Hepatocyte (in vitro differentiated cells): Measurements from ENCODE around the gene ABLIM1. TPM values are rescaled to one million over a fixed set of nuclear protein-coding genes. Genes with fewer than 3 reads are reported as not detected.

Experiments
- DNase-seq: peaks from one replicate; pipeline ENCODE4 v3.0.0-alpha.2; 2016; ENCODE audit warnings: low spot score
- H2AFZ ChIP-seq: fragments of 200-600 bp; sonication (generic); 2 replicates; pipeline ENCODE4 v1.6.0; 2016; ENCODE audit warnings: antibody characterized with exemption, mild to moderate bottlenecking
- H3K27ac ChIP-seq: fragments of 200-600 bp; sonication (generic); 2 replicates; pipeline ENCODE4 v1.5.1; 2016; ENCODE audit warnings: mild to moderate bottlenecking
- H3K27me3 ChIP-seq: fragments of 200-600 bp; sonication (generic); 2 replicates; pipeline ENCODE4 v1.6.1; 2016
- H3K36me3 ChIP-seq: fragments of 200-600 bp; sonication (generic); replicated peaks from 2 replicates; pipeline ENCODE4 v1.5.1; 2016; ENCODE audit warnings: low read depth; ENCODE audit not compliant: insufficient read depth
- H3K4me1 ChIP-seq: fragments of 200-600 bp; sonication (generic); 2 replicates; pipeline ENCODE4 v1.5.1; 2016; ENCODE audit warnings: mild to moderate bottlenecking, moderate library complexity; ENCODE audit not compliant: insufficient read depth
- H3K4me2 ChIP-seq: fragments of 200-600 bp; sonication (generic); 2 replicates; pipeline ENCODE4 v1.6.0; 2016
- H3K4me3 ChIP-seq: fragments of 200-600 bp; sonication (generic); 2 replicates; pipeline ENCODE4 v1.5.1; 2016; ENCODE audit warnings: mild to moderate bottlenecking
- H3K79me2 ChIP-seq: fragments of 200-600 bp; sonication (generic); 2 replicates; pipeline ENCODE4 v1.6.0; 2017; ENCODE audit warnings: mild to moderate bottlenecking
- H3K9me2 ChIP-seq: fragments of 200-600 bp; sonication (generic); replicated peaks from 2 replicates; pipeline ENCODE4 v1.6.0; 2017; ENCODE audit warnings: mild to moderate bottlenecking; ENCODE audit not compliant: insufficient read depth
- H3K9me3 ChIP-seq: fragments of 200-600 bp; sonication (generic); 2 replicates; pipeline ENCODE4 v1.5.1; 2016; ENCODE audit warnings: low read depth, mild to moderate bottlenecking
- H4K20me1 ChIP-seq: fragments of 200-600 bp; sonication (generic); 2 replicates; pipeline ENCODE4 v1.6.0; 2016; ENCODE audit warnings: mild to moderate bottlenecking; ENCODE audit not compliant: insufficient read depth, poor library complexity, severe bottlenecking
- CTCF ChIP-seq: fragments of 200-600 bp; sonication (generic); IDR thresholded peaks from 2 replicates; pipeline ENCODE4 v1.5.1; 2016; ENCODE audit warnings: antibody characterized with exemption, mild to moderate bottlenecking; ENCODE audit not compliant: poor library complexity
- EZH2 ChIP-seq: fragments of 200-600 bp; sonication (generic); IDR thresholded peaks from 2 replicates; pipeline ENCODE4 v1.6.1; 2016; ENCODE audit warnings: antibody characterized with exemption, mild to moderate bottlenecking, borderline replicate concordance
- EZH2phosphoT487 ChIP-seq: fragments of 200-600 bp; sonication (generic); IDR thresholded peaks from one replicate; pipeline ENCODE4 v1.6.1; 2018; ENCODE audit warnings: antibody characterized with exemption, mild to moderate bottlenecking, low read depth, moderate library complexity; ENCODE audit not compliant: unreplicated experiment, severe bottlenecking
- WGBS: methylation state at CpG from one replicate; pipeline ENCODE4 v1.1.6; 2016; ENCODE audit warnings: low lambda C conversion rate; ENCODE audit errors: missing lambda C conversion rate; 5-methylcytosine and 5-hydroxymethylcytosine counted together
- polyA plus RNA-seq: library from polyadenylated mRNA; unstranded; fragments of >200 nt; fragmentation: Nextera tagmentation; extraction: Ambion mirVana; gene quantifications from 2 replicates; pipeline ENCODE4 v1.2.1, GENCODE V29; 2016
- total RNA-seq: library from RNA; depleted of rRNA; stranded (reverse); fragments of >200 nt; gene quantifications from 2 replicates; pipeline ENCODE4 v1.2.3, GENCODE V29; 2014

Gene ABLIM1
- total and polyA plus RNA-seq, 2 experiments from 2014 or later = 20.8 to 31.6 TPM

GRCh38 chr10:114491933-114492332 is 166.1 kb downstream of the ABLIM1 start:
- Histone ChIP-seq H4K20me1 (no peaks in the 10 kb centered on the region), H3K9me2 (no peaks in the 10 kb centered on the region), H2AFZ (no peak overlapping the region), H3K79me2 (peaks cover 34% of the 10 kb centered on the region), H3K36me3 (no peaks in the 10 kb centered on the region), H3K27ac (no peak overlapping the region), H3K4me2 (no peak overlapping the region), H3K9me3 (no peaks in the 10 kb centered on the region), H3K4me1 (no peaks in the 10 kb centered on the region), H3K4me3 (no peak overlapping the region), H3K27me3 (no peaks in the 10 kb centered on the region)
- TF ChIP-seq CTCF (no peak), EZH2phosphoT487 (no peak)
- no peak for DNase-seq
- 83% methylated on average over 4 of the region's 4 CpGs for WGBS

- Histone ChIP-seq H3K27ac (no peak overlapping the region), H3K4me1 (no peaks in the 10 kb centered on the region), H3K9me2 (no peaks in the 10 kb centered on the region), H3K36me3 (no peaks in the 10 kb centered on the region), H3K27me3 (no peaks in the 10 kb centered on the region), H3K79me2 (peaks cover 33% of the 10 kb centered on the region), H3K9me3 (no peaks in the 10 kb centered on the region), H4K20me1 (no peaks in the 10 kb centered on the region), H3K4me3 (no peak overlapping the region), H3K4me2 (no peak overlapping the region), H2AFZ (no peak overlapping the region)
- WGBS = 84% methylated on average over 3 of the region's 3 CpGs
- DNase-seq = no peak
- TF ChIP-seq EZH2 (no peak), CTCF (no peak), EZH2phosphoT487 (no peak)
These were observed 166.7 kb downstream of the ABLIM1 start for GRCh38 chr10:114491419-114491818.

- Histone ChIP-seq H3K4me3 (no peak overlapping the region), H3K27me3 (no peaks in the 10 kb centered on the region), H2AFZ (no peak overlapping the region), H3K9me3 (peaks cover 7% of the 10 kb centered on the region), H3K79me2 (peaks cover 20% of the 10 kb centered on the region), H3K4me2 (no peak overlapping the region), H3K9me2 (no peaks in the 10 kb centered on the region), H3K27ac (no peak overlapping the region), H3K36me3 (no peaks in the 10 kb centered on the region), H4K20me1 (no peaks in the 10 kb centered on the region), H3K4me1 (no peaks in the 10 kb centered on the region)
- 70% methylated on average over 14 of the region's 14 CpGs for WGBS
- no peak for DNase-seq
- no peak for TF ChIP-seq EZH2phosphoT487
- no peak for TF ChIP-seq EZH2
- no peak for TF ChIP-seq CTCF
These were observed 168.4 kb downstream of the ABLIM1 start for GRCh38 chr10:114489521-114490310.
